GM10266 (cell line): ENCODE measurements around the gene PTPRU.
"Not testable (repeated sequence)": the region's sequence is repeated elsewhere in the genome, so short reads cannot be mapped to it uniquely, and the experiment has no call there.

ENCODE experiments used
- DNase-seq: peaks from one replicate; pipeline ENCODE4 v3.0.0; 2012; ENCODE audit errors: extremely low spot score
- TF ChIP-seq, protein P1 (sequence below): IDR thresholded peaks from 2 replicates; pipeline ENCODE4 v1.5.1; 2012; ENCODE audit warnings: mild to moderate bottlenecking, low read depth; ENCODE audit not compliant: control insufficient read depth, insufficient read depth; ENCODE audit errors: missing control alignments

PTPRU gene

DNA sequence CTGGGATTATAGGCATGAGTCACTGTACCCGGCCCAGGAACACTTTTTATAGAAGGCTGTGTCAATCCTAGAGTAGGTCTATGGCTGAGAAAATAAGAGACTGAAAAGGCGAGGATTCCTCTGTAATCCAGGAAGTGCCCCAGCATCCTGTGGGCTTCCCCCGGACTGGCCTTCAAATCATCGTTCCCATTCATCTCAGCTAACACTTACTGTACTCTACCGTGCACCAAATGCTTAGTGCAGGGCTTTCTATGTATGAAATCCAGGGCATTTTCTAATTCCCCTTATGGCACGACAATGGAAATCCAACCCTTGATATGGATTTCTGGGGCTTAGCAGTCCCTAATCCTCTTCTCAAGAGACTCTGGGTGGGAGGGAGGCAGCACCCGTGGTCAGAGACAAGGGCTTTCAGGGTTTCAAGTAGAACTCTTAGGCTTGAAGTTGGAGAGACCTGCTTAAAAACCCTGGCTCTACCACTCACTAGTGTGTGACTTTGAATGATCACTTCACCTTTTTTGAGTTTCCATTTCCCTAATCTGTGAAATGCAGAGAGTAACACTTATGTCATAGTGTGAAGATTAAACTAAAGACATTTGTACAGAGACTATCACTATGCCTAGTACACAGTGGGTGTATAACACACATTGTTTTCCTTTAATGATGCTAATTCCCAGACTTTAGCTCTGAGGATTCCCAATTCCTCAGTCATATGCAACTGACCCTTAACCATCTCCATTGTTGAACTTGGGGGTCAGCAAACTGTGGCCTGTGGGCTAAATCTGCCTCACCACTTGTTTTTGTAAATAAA is 25.8 kb upstream of the PTPRU start:
- peak; percentile 63 for DNase-seq
- TF ChIP-seq, protein P1, sequence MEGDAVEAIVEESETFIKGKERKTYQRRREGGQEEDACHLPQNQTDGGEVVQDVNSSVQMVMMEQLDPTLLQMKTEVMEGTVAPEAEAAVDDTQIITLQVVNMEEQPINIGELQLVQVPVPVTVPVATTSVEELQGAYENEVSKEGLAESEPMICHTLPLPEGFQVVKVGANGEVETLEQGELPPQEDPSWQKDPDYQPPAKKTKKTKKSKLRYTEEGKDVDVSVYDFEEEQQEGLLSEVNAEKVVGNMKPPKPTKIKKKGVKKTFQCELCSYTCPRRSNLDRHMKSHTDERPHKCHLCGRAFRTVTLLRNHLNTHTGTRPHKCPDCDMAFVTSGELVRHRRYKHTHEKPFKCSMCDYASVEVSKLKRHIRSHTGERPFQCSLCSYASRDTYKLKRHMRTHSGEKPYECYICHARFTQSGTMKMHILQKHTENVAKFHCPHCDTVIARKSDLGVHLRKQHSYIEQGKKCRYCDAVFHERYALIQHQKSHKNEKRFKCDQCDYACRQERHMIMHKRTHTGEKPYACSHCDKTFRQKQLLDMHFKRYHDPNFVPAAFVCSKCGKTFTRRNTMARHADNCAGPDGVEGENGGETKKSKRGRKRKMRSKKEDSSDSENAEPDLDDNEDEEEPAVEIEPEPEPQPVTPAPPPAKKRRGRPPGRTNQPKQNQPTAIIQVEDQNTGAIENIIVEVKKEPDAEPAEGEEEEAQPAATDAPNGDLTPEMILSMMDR, result no peak

DNA sequence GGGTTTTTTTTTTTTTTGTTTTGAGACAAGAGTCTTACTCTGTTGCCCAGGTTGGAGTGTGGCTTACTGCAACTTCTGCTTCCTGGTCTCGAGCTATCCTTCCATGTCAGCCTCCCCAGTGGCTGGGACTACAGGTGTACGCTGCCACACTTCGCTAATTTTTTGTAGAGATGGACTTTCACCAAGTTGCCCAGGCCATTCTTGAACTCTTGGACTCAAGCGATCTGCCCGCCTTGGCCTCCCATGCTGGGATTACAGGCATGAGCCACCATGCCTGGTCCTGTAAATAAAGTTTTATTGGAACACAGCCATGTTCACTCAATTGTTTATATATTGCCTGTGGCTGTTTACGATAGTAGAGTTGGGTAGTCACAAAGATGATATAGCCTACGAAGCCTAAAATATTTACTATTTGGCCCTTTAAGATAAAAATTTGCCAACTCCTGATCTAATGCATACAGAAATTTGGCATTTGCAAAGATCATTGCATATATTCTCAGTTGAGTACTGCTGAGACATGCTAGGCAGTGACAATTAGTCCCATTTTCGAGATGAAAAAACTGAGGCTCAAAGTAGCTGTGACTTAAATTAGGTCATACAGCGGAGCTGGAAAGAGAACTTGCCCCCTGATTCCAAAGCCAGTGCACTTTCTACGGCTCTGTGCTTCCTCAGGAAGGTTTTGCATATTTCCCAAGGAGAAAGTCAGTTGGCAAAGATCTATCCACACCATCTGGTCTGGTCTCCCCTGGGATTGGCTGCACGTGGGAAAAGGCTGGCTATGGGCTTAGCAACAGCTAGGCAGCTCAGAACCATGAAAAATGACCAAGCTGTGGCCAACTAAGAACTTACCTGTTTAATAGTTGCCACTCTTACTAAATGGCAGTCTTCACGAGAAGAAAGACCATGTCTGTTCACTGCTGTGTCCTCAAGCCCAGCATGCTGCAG is 25.0 kb upstream of the PTPRU start:
- TF ChIP-seq, protein P1, result no peak
- DNase-seq, result no peak

DNA sequence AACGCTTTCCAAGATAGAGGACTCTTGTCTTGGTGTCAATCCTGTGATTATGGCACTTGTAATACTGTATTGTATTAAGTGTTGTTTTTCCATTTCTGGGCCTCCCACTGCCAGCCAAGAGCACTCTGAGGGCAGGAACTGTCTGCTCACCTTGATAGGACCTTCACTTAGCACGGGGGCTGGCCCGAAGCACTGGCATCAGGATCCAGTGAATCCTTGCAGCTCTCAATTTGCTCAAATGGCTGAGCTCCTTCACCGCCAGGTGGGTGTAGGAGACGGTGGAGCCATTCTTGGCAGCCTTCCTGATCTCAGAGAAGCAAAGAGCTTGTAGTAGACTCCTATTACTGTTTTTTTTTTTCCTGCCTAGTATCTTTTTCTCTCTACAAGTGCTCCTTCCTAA is 23.3 kb upstream of the PTPRU start:
- DNase-seq, result no peak
- TF ChIP-seq, protein P1, result no peak

DNA sequence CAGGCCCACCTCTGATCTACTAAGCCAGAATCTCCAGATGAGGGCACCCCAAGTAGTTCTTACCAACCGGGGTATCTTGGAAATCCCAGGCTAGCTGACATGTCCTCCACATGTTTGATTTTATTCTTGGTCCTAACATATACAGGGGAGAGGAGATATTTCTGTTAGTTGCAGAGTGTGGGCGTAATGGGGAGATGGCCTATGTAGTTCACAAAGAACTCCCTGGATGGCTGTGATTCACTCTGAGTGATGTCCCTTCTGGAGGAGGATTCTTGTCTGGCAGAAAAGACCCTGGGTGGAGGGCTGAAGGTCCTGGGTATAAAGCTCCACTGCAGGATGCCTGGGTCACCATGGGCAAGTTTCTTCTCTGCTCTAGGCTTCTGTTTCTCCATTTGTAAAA is 18.7 kb upstream of the PTPRU start:
- TF ChIP-seq, protein P1, result no peak
- no peak for DNase-seq

DNA sequence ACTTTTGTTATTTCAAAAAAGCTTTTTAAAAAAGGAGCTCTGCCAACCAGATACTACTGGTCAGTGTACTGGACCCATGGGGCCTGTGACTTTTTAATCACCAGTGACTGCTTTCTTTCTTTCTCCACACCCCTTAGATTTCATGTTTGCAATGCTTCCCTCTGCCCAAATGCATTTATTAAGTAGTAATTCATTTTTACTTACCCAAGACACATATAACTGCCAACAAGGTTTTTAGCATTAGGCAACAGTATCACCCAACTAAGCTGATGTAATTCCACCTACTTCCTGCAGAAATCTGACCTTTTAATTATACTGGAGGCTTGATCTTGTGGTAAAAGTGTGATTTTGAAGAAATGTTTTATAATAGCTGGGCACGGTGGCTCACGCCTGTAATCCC is 18.1 kb upstream of the PTPRU start:
- no peak for DNase-seq
- TF ChIP-seq, protein P1, result no peak

DNA sequence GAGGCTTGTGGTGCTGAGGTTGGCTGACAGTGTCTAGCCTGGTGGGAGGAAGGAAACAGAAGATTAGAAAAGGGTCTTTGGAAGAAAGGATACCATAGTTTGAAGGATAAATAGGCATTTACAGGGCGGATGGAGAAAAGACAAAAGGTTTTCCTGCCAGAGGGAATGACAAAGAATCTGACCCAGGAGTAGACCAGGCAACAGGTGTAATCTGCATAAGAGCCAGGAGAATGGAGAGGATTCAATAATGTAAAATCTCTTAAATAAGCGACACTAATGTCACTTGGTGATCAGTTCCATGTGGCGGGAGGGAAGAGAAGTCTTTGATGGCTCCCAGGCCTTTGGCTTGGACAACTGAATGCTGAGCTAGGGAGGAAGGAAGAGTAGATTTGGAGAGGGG is 15.0 kb upstream of the PTPRU start:
- TF ChIP-seq, protein P1, result no peak
- no peak for DNase-seq

DNA sequence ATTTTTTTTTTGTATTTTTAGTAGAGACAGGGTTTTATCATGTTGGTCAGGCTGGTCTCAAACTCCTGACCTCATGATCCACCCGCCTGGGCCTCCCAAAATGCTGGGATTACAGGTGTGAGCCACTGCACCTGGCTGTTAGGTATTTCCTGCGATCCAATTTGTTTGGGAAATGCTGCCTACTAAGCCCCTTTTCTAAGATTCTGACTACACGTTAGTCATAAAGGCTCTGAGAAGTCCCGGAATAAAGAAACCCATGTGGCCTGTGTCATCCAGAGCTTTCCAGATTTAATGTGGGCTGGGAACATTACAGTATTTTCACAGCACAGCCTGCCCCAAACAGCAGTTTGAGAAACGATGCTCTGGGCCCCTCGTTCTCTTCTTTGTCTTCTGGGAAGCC is 14.1 kb upstream of the PTPRU start:
- DNase-seq, result not testable (repeated sequence)
